PC-9 (cell line): Measurements from ENCODE around the gene KLF15.

Source experiments
- CTCF ChIP-seq: fragments of 200-600 bp; sonication (generic); conservative IDR thresholded peaks from 2 replicates; pipeline ENCODE4 v1.6.1; 2017; ENCODE audit warnings: mixed run types, antibody characterized with exemption, mild to moderate bottlenecking, moderate library complexity
- EZH2 ChIP-seq: fragments of 200-600 bp; sonication (generic); IDR thresholded peaks from 2 replicates; pipeline ENCODE4 v1.8.0; 2017; ENCODE audit warnings: antibody characterized with exemption, low read depth

DNA sequence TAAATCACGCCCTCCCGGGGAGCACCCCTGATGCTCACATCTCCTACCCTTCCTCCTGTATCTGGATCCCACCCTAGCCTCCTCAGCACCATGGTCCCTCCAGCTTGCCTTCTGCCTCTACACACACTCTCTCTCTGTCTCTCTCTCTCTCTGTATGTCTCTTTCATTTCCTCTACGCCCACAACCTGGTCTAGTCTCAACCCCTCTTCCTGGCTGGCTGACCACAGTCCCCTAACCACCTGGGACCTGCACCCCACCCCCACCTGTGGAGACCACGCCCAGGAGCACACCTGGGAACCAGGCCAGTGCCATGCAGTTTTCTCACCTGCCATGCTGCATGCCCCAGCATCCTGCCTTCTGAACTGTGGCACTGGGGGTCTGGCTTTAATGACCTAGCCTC is 33.5 kb upstream of the KLF15 start:
- TF ChIP-seq CTCF (no peak), EZH2 (no peak)
